Measurements from ENCODE around the gene CCNH.

- TF ChIP-seq ZNF274 (IDR thresholded peaks at IDR 0.05; ENCODE audit: low read depth, low read length), result no peak
- no peak for TF ChIP-seq YY1 (IDR thresholded peaks at IDR 0.05; ENCODE audit: insufficient read depth, insufficient read length)
- no peak for TF ChIP-seq SUZ12 (IDR thresholded peaks at IDR 0.05; ENCODE audit: extremely low read depth, insufficient read depth, insufficient read length)
Measured at GRCh38 chr5:87438231-87438630, 25.5 kb upstream of the CCNH start.

Data from NT2/D1 (cell line).